Inferior parietal cortex (tissue), 1 donor: ENCODE data around the gene VPS4B.

Source experiments
- DNase-seq: peaks from one replicate; pipeline ENCODE4 v3.0.0-alpha.2; 2016; ENCODE audit errors: extremely low spot score

Gene VPS4B

GRCh38 chr18:63430526-63430925 lies 8.2 kb upstream of the VPS4B start:
- no peak for DNase-seq

GRCh38 chr18:63427558-63427957 lies 5.3 kb upstream of the VPS4B start:
- DNase-seq, result no peak

GRCh38 chr18:63422864-63423304 lies 608 bp upstream of the VPS4B start:
- DNase-seq, result no peak

- DNase-seq, result no peak
These were observed 762 bp downstream of the VPS4B start for GRCh38 chr18:63421514-63421913.

- DNase-seq, result no peak
These were observed 9.3 kb downstream of the VPS4B start for GRCh38 chr18:63412953-63413352.

GRCh38 chr18:63410792-63411191 lies 11.5 kb downstream of the VPS4B start:
- DNase-seq, result no peak

- no peak for DNase-seq
These were observed 13.0 kb downstream of the VPS4B start for GRCh38 chr18:63409301-63409700.

- DNase-seq, result no peak
These were observed 14.5 kb downstream of the VPS4B start for GRCh38 chr18:63407734-63408133.

GRCh38 chr18:63405986-63406385 lies 16.3 kb downstream of the VPS4B start:
- DNase-seq, result no peak

- DNase-seq, result no peak
These were observed 19.8 kb downstream of the VPS4B start for GRCh38 chr18:63402246-63403162.

- no peak for DNase-seq
These were observed 23.0 kb downstream of the VPS4B start for GRCh38 chr18:63399300-63399699.

GRCh38 chr18:63397349-63397748 lies 24.9 kb downstream of the VPS4B start:
- DNase-seq, result no peak

- no peak for DNase-seq
These were observed 26.8 kb downstream of the VPS4B start for GRCh38 chr18:63395503-63395902.

GRCh38 chr18:63394954-63395353 lies 27.3 kb downstream of the VPS4B start:
- DNase-seq, result no peak

GRCh38 chr18:63387861-63388260 lies 34.4 kb downstream of the VPS4B start:
- no peak for DNase-seq

- DNase-seq, result no peak
These were observed 39.4 kb downstream of the VPS4B start for GRCh38 chr18:63382843-63383242.

- no peak for DNase-seq
These were observed 42.7 kb downstream of the VPS4B start for GRCh38 chr18:63379639-63379962.

- no peak for DNase-seq
These were observed 43.2 kb downstream of the VPS4B start for GRCh38 chr18:63378919-63379638.

- DNase-seq, result no peak
These were observed 44.8 kb downstream of the VPS4B start for GRCh38 chr18:63377275-63377980.

- DNase-seq, result no peak
These were observed 45.7 kb downstream of the VPS4B start for GRCh38 chr18:63376538-63376937.

GRCh38 chr18:63374540-63374939 lies 47.7 kb downstream of the VPS4B start:
- no peak for DNase-seq

GRCh38 chr18:63373161-63373560 lies 49.1 kb downstream of the VPS4B start:
- DNase-seq, result no peak
